K562 (cell line): ENCODE data around the gene TLR2. TPM values are rescaled to one million over a fixed set of nuclear protein-coding genes. Genes with fewer than 3 reads are reported as not detected.

ENCODE experiments used
- ATAC-seq: fragments of 200-7000 bp; cut with Tn5 transposase; 3 replicates; pipeline ENCODE4 v1.9.1; 2020; ENCODE audit warnings: moderate library complexity
- BruUV-seq: library from RNA; stranded (reverse); fragments of 400-500 nt; replicated peaks from 2 replicates; lab custom pipeline; 2021; lab: Mats Ljungman, UMichigan
- CTCF ChIA-PET: fragments of 300-600 bp; formaldehyde crosslinking; extraction: SDS; loops from one replicate; lab custom pipeline; 2021; ENCODE audit warnings: low intra/inter-chr PET ratio; lab: Yijun Ruan, JAX
- POLR2A ChIA-PET: fragments of 300-600, 350-650 bp; sonication (Branson Sonifier 250); formaldehyde crosslinking; extraction: SDS; loops from one replicate; lab custom pipeline; 2021; ENCODE audit warnings: antibody characterized with exemption, inconsistent platforms; lab: Yijun Ruan, JAX
- DNase-seq, 4 experiments: peaks; one replicate each; pipeline versions ENCODE4 v3.0.0 to v3.0.0-alpha.2; 2011 to 2018; ENCODE audit warnings: low spot score in 3 of 4, mixed read lengths in 3 of 4; ENCODE audit errors: extremely low read depth in 1 of 4
- FAIRE-seq: peaks from 2 replicates; lab custom pipeline; 2011; peaks lifted over from hg19 to GRCh38; lab: Jason Lieb, UNC
- H2AFZ ChIP-seq: 2 replicates; pipeline ENCODE4 v1.6.0; 2011; ENCODE audit warnings: low read depth, low read length, control low read depth, inconsistent platforms
- H3K27ac ChIP-seq: fragments of 200-600 bp; 3 replicates; pipeline ENCODE4 v1.8.0; 2011; ENCODE audit warnings: low read depth, mild to moderate bottlenecking, control low read depth, inconsistent platforms, low read length, moderate library complexity, mixed read lengths; ENCODE audit errors: extremely low read depth
- H3K27me3 ChIP-seq, 2 experiments: fragments of 300-600 bp in 1 of 2; 2 replicates in 1 of 2; 3 replicates in 1 of 2; pipeline versions ENCODE4 v1.6.0 to v1.8.0; 2011; ENCODE audit warnings: inconsistent platforms in 2 of 2, low read length in 2 of 2, mild to moderate bottlenecking in 1 of 2, mixed read lengths in 1 of 2, moderate library complexity in 1 of 2; ENCODE audit not compliant: control insufficient read depth in 2 of 2, insufficient read depth in 2 of 2
- H3K36me3 ChIP-seq: fragments of 300-600 bp; 3 replicates; pipeline ENCODE4 v1.8.0; 2011; ENCODE audit warnings: mild to moderate bottlenecking, low read length, inconsistent platforms; ENCODE audit not compliant: control insufficient read depth, insufficient read depth
- H3K4me1 ChIP-seq, 2 experiments: fragments of 200-600 bp in 1 of 2; replicated peaks in 1 of 2; 2 replicates in 1 of 2; 3 replicates in 1 of 2; pipeline versions ENCODE4 v1.5.1 to v1.8.0; 2011; ENCODE audit warnings: inconsistent platforms in 2 of 2, low read length in 2 of 2, mild to moderate bottlenecking in 1 of 2, mixed read lengths in 1 of 2, moderate library complexity in 1 of 2; ENCODE audit not compliant: control insufficient read depth in 2 of 2, insufficient read depth in 2 of 2
- H3K4me2 ChIP-seq: 2 replicates; pipeline ENCODE4 v1.6.1; 2011; ENCODE audit warnings: low read length, control low read depth, inconsistent platforms, mixed read lengths; ENCODE audit not compliant: insufficient read depth
- H3K4me3 ChIP-seq: fragments of 200-600 bp; sonication (generic), shearing (Covaris generic); 2 replicates; pipeline ENCODE4 v1.5.1; 2016; ENCODE audit warnings: control low read depth, inconsistent platforms
- H3K79me2 ChIP-seq: fragments of 200-600 bp; 3 replicates; pipeline ENCODE4 v1.8.0; 2011; ENCODE audit warnings: low read length, inconsistent platforms; ENCODE audit not compliant: control insufficient read depth, insufficient read depth
- H3K9ac ChIP-seq, 2 experiments: 2 replicates each; pipeline versions ENCODE4 v1.6.0 to v1.6.1; 2011; ENCODE audit warnings: low read depth in 2 of 2, low read length in 2 of 2, control low read depth in 1 of 2, inconsistent platforms in 1 of 2, mild to moderate bottlenecking in 1 of 2, mixed read lengths in 1 of 2; ENCODE audit not compliant: insufficient read depth in 1 of 2
- H3K9me1 ChIP-seq: one replicate; pipeline ENCODE4 v1.6.0; 2011; ENCODE audit warnings: inconsistent platforms, mild to moderate bottlenecking, low read length, moderate library complexity; ENCODE audit not compliant: control insufficient read depth, insufficient read depth
- H3K9me3 ChIP-seq: replicated peaks from 2 replicates; pipeline ENCODE4 v1.5.1; 2011; ENCODE audit warnings: low read depth, low read length, inconsistent platforms; ENCODE audit not compliant: control insufficient read depth, insufficient read depth
- H4K20me1 ChIP-seq: replicated peaks from 2 replicates; pipeline ENCODE4 v1.6.1; 2011; ENCODE audit warnings: low read length, inconsistent platforms, mixed read lengths; ENCODE audit not compliant: control insufficient read depth, insufficient read depth
- HEY1 ChIP-seq: fragments of 250-450 bp; sonication (Bioruptor Pico); IDR thresholded peaks from 2 replicates; pipeline ENCODE4 v1.5.0; 2020; ENCODE audit warnings: mild to moderate bottlenecking, moderate library complexity, borderline replicate concordance
- RBM17 ChIP-seq: fragments of 200-400 bp; formaldehyde crosslinking; IDR thresholded peaks from 2 replicates; pipeline ENCODE4 v1.6.1; 2017; ENCODE audit warnings: low read depth, mild to moderate bottlenecking, low read length, borderline replicate concordance
- WGBS: fragments of 100-300 bp; shearing (Covaris generic); methylation state at CpG from one replicate; pipeline ENCODE4 v1.1.6; 2016; ENCODE audit warnings: low coverage, mixed read lengths; ENCODE audit not compliant: insufficient coverage; ENCODE audit errors: missing lambda C conversion rate; 5-methylcytosine and 5-hydroxymethylcytosine counted together
- in situ Hi-C: fragments of 300-500 bp; cut with MboI; formaldehyde crosslinking; loops from 4 replicates; pipeline ENCODE4 v1.15.0; 2018; ENCODE audit warnings: inconsistent platforms, mixed read lengths
- intact Hi-C: fragments of 100-400 bp; cut with micrococcal nuclease; formaldehyde crosslinking; loops from 2 replicates; pipeline ENCODE4 v1.14.2; 2022
- polyA plus RNA-seq, 8 experiments: library from polyadenylated mRNA; depleted of rRNA in 4 of 8; stranded (reverse) in 5 of 8; unstranded in 3 of 8; fragments of >200 nt; fragmentation: Nextera tagmentation in 2 of 8; fragmentation: Illumina TruSeq in 1 of 8; extraction: Ambion mirVana in 2 of 8; extraction: Trizol in 1 of 8; gene quantifications; 2 replicates each; pipeline versions ENCODE4 v1.2.1 to v1.2.3, GENCODE V29; 2011 to 2014; ENCODE audit warnings: inconsistent platforms in 1 of 8, missing spikeins in 1 of 8
- total RNA-seq, 7 experiments: library from RNA; depleted of rRNA in 6 of 7; stranded (reverse); fragments of >200 nt in 6 of 7; fragmentation: Illumina TruSeq in 2 of 7; extraction: Trizol in 2 of 7; gene quantifications; 2 replicates each; pipeline versions ENCODE4 v1.2.1 to v1.2.3, GENCODE V29; 2011 to 2021; ENCODE audit warnings: low replicate concordance in 1 of 7
- TF ChIP-seq, protein P1 (sequence below): fragments of 250-450 bp; sonication (Bioruptor Pico); IDR thresholded peaks from 2 replicates; pipeline ENCODE4 v1.4.0; 2020; ENCODE audit warnings: mild to moderate bottlenecking, moderate library complexity

TLR2 gene
- total and polyA plus RNA-seq, 9 of the 15 experiments (the other 6 are each of a cell fraction or from before 2014, with no cell fraction given) = 0.09 to 0.11 TPM; not detected in 7

GRCh38 chr4:153724606-153725005, 40.5 kb downstream of the TLR2 start:
- Histone ChIP-seq H3K4me3 (no peak overlapping the region), H4K20me1 (no peaks in the 10 kb centered on the region), H3K9me3 (no peaks in the 10 kb centered on the region), H3K9me1 (no peaks in the 10 kb centered on the region), H3K4me1 (no peaks in the 10 kb centered on the region), H2AFZ (no peak overlapping the region), H3K27me3 (peaks cover 2 to 5% of the 10 kb centered on the region in 2 experiments; a peak in 2 of 5 replicates), H3K9ac (no peak overlapping the region), H3K36me3 (no peaks in the 10 kb centered on the region), H3K79me2 (no peaks in the 10 kb centered on the region), H3K4me2 (no peak overlapping the region), H3K27ac (no peak overlapping the region)
- no TSS peak for BruUV-seq
- TF ChIP-seq RBM17 (no peak), HEY1 (no peak)
- TF ChIP-seq, protein P1, sequence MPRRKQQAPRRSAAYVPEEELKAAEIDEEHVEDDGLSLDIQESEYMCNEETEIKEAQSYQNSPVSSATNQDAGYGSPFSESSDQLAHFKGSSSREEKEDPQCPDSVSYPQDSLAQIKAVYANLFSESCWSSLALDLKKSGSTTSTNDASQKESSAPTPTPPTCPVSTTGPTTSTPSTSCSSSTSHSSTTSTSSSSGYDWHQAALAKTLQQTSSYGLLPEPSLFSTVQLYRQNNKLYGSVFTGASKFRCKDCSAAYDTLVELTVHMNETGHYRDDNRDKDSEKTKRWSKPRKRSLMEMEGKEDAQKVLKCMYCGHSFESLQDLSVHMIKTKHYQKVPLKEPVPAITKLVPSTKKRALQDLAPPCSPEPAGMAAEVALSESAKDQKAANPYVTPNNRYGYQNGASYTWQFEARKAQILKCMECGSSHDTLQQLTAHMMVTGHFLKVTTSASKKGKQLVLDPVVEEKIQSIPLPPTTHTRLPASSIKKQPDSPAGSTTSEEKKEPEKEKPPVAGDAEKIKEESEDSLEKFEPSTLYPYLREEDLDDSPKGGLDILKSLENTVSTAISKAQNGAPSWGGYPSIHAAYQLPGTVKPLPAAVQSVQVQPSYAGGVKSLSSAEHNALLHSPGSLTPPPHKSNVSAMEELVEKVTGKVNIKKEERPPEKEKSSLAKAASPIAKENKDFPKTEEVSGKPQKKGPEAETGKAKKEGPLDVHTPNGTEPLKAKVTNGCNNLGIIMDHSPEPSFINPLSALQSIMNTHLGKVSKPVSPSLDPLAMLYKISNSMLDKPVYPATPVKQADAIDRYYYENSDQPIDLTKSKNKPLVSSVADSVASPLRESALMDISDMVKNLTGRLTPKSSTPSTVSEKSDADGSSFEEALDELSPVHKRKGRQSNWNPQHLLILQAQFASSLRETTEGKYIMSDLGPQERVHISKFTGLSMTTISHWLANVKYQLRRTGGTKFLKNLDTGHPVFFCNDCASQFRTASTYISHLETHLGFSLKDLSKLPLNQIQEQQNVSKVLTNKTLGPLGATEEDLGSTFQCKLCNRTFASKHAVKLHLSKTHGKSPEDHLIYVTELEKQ (CRISPR knock-in tag) = no peak
- WGBS = 0% methylated on average over 1 of the region's 5 CpGs
- in situ Hi-C loops = no loop called here
- intact Hi-C loops = no loop called here
- no peak for ATAC-seq
- FAIRE-seq = no peak
- POLR2A ChIA-PET = interaction anchor here (1.0 kb wide), 1 partner anchor 207 kb away, joined by 3 read pairs; no protein-coding TSS in a partner anchor
- no peak for DNase-seq
- CTCF ChIA-PET = no interaction called here
